ENCODE measurements around the gene IGF1.

IGF1 gene

GRCh38 chr12:102465762-102466560 is 14.4 kb downstream of the IGF1 start:
- no peak overlapping the region for H4K91ac ChIP-seq (ENCODE audit: low read depth, low read length, poor library complexity)
- no CpG with 5 or more reads among the region's 9 CpGs for WGBS, 2 donors (ENCODE audit: extremely low coverage in 2 of 2, insufficient read length in 2 of 2, insufficient replicate concordance in 1 of 2)
- no peaks in the 10 kb centered on the region for H3K9me3 ChIP-seq (replicated peaks in 1 of 2; ENCODE audit: control insufficient read depth in 2 of 2, insufficient read depth in 1 of 2, low read depth in 1 of 2, low read length in 2 of 2)
- no peak overlapping the region for H3K23ac ChIP-seq (ENCODE audit: low read depth, low read length, poor library complexity)
- no peak overlapping the region for H3K27ac ChIP-seq (replicated peaks; ENCODE audit: low read length)
- DNase-seq (ENCODE audit: low spot score) = no peak
- H4K8ac ChIP-seq (ENCODE audit: low read depth, low read length) = no peak overlapping the region
- no peak overlapping the region for H2AFZ ChIP-seq (ENCODE audit: low read length)
- H3K14ac ChIP-seq (ENCODE audit: low read length) = no peak overlapping the region
- no peaks in the 10 kb centered on the region for H3K27me3 ChIP-seq (ENCODE audit: control insufficient read depth in 3 of 3, insufficient read depth in 3 of 3, low read depth in 1 of 3, low read length in 3 of 3)
- H3K79me1 ChIP-seq (ENCODE audit: low read depth, low read length) = no peaks in the 10 kb centered on the region
- no peak overlapping the region for H3K4me2 ChIP-seq (ENCODE audit: insufficient read depth, low read length, poor library complexity, severe bottlenecking)
- H2BK120ac ChIP-seq (ENCODE audit: low read depth, low read length) = no peak overlapping the region
- H3K9ac ChIP-seq (ENCODE audit: low read depth, low read length, poor library complexity) = no peak overlapping the region
- no peak overlapping the region for H3K4me3 ChIP-seq (ENCODE audit: low read length in 2 of 2)
- no peak overlapping the region for H2BK15ac ChIP-seq (ENCODE audit: low read length)
- H2AK5ac ChIP-seq (ENCODE audit: low read depth, low read length) = no peak overlapping the region
- H3K36me3 ChIP-seq (replicated peaks in 1 of 2; ENCODE audit: control insufficient read depth in 2 of 2, insufficient read depth in 2 of 2, low read length in 2 of 2) = no peaks in the 10 kb centered on the region
- no peak overlapping the region for H3K4ac ChIP-seq (ENCODE audit: low read length)
- no peak overlapping the region for H2BK5ac ChIP-seq (ENCODE audit: low read length)
- no peak overlapping the region for H2BK12ac ChIP-seq (ENCODE audit: low read length)
- H3K18ac ChIP-seq (ENCODE audit: low read length) = no peak overlapping the region
- H3K4me1 ChIP-seq (ENCODE audit: control insufficient read depth in 2 of 2, insufficient read depth in 1 of 2, low read depth in 1 of 2, low read length in 2 of 2) = no peaks in the 10 kb centered on the region

GRCh38 chr12:102463659-102464249 is 16.6 kb downstream of the IGF1 start:
- Histone ChIP-seq H3K14ac (ENCODE audit: low read length) (no peak overlapping the region), H3K27ac (replicated peaks; ENCODE audit: low read length) (no peak overlapping the region), H2AFZ (ENCODE audit: low read length) (no peak overlapping the region), H2BK12ac (ENCODE audit: low read length) (no peak overlapping the region), H2BK15ac (ENCODE audit: low read length) (no peak overlapping the region), H4K91ac (ENCODE audit: low read depth, low read length, poor library complexity) (no peak overlapping the region), H4K8ac (ENCODE audit: low read depth, low read length) (no peak overlapping the region), H3K4me2 (ENCODE audit: insufficient read depth, low read length, poor library complexity, severe bottlenecking) (no peak overlapping the region), H2BK5ac (ENCODE audit: low read length) (no peak overlapping the region), H3K27me3 (ENCODE audit: control insufficient read depth in 3 of 3, insufficient read depth in 3 of 3, low read depth in 1 of 3, low read length in 3 of 3) (no peaks in the 10 kb centered on the region), H3K23ac (ENCODE audit: low read depth, low read length, poor library complexity) (no peak overlapping the region), H3K4me3 (ENCODE audit: low read length in 2 of 2) (no peak overlapping the region), H3K4me1 (ENCODE audit: control insufficient read depth in 2 of 2, insufficient read depth in 1 of 2, low read depth in 1 of 2, low read length in 2 of 2) (no peaks in the 10 kb centered on the region), H3K9ac (ENCODE audit: low read depth, low read length, poor library complexity) (no peak overlapping the region), H2AK5ac (ENCODE audit: low read depth, low read length) (no peak overlapping the region), H2BK120ac (ENCODE audit: low read depth, low read length) (no peak overlapping the region), H3K4ac (ENCODE audit: low read length) (no peak overlapping the region), H3K36me3 (replicated peaks in 1 of 2; ENCODE audit: control insufficient read depth in 2 of 2, insufficient read depth in 2 of 2, low read length in 2 of 2) (no peaks in the 10 kb centered on the region), H3K18ac (ENCODE audit: low read length) (no peak overlapping the region), H3K79me1 (ENCODE audit: low read depth, low read length) (no peaks in the 10 kb centered on the region), H3K9me3 (replicated peaks in 1 of 2; ENCODE audit: control insufficient read depth in 2 of 2, insufficient read depth in 1 of 2, low read depth in 1 of 2, low read length in 2 of 2) (no peaks in the 10 kb centered on the region)
- no CpG with 5 or more reads among the region's 2 CpGs for WGBS, 2 donors (ENCODE audit: extremely low coverage in 2 of 2, insufficient read length in 2 of 2, insufficient replicate concordance in 1 of 2)
- no peak for DNase-seq (ENCODE audit: low spot score)

- Histone ChIP-seq H3K4me1 (ENCODE audit: control insufficient read depth in 2 of 2, insufficient read depth in 1 of 2, low read depth in 1 of 2, low read length in 2 of 2) (no peaks in the 10 kb centered on the region), H2AFZ (ENCODE audit: low read length) (no peak overlapping the region), H2BK5ac (ENCODE audit: low read length) (no peak overlapping the region), H3K23ac (ENCODE audit: low read depth, low read length, poor library complexity) (no peak overlapping the region), H3K27me3 (ENCODE audit: control insufficient read depth in 3 of 3, insufficient read depth in 3 of 3, low read depth in 1 of 3, low read length in 3 of 3) (no peaks in the 10 kb centered on the region), H3K4ac (ENCODE audit: low read length) (no peak overlapping the region), H3K9me3 (replicated peaks in 1 of 2; ENCODE audit: control insufficient read depth in 2 of 2, insufficient read depth in 1 of 2, low read depth in 1 of 2, low read length in 2 of 2) (no peaks in the 10 kb centered on the region), H2BK12ac (ENCODE audit: low read length) (no peak overlapping the region), H2BK120ac (ENCODE audit: low read depth, low read length) (no peak overlapping the region), H3K18ac (ENCODE audit: low read length) (no peak overlapping the region), H3K27ac (replicated peaks; ENCODE audit: low read length) (no peak overlapping the region), H2AK5ac (ENCODE audit: low read depth, low read length) (no peak overlapping the region), H4K8ac (ENCODE audit: low read depth, low read length) (no peak overlapping the region), H3K9ac (ENCODE audit: low read depth, low read length, poor library complexity) (no peak overlapping the region), H2BK15ac (ENCODE audit: low read length) (no peak overlapping the region), H3K14ac (ENCODE audit: low read length) (no peak overlapping the region), H4K91ac (ENCODE audit: low read depth, low read length, poor library complexity) (no peak overlapping the region), H3K36me3 (replicated peaks in 1 of 2; ENCODE audit: control insufficient read depth in 2 of 2, insufficient read depth in 2 of 2, low read length in 2 of 2) (no peaks in the 10 kb centered on the region), H3K4me2 (ENCODE audit: insufficient read depth, low read length, poor library complexity, severe bottlenecking) (no peak overlapping the region), H3K4me3 (ENCODE audit: low read length in 2 of 2) (no peak overlapping the region), H3K79me1 (ENCODE audit: low read depth, low read length) (no peaks in the 10 kb centered on the region)
- no CpG with 5 or more reads among the region's 8 CpGs for WGBS, 2 donors (ENCODE audit: extremely low coverage in 2 of 2, insufficient read length in 2 of 2, insufficient replicate concordance in 1 of 2)
- no peak for DNase-seq (ENCODE audit: low spot score)
Measured at GRCh38 chr12:102462795-102463465, 17.4 kb downstream of the IGF1 start.

- Histone ChIP-seq H2BK120ac (ENCODE audit: low read depth, low read length) (no peak overlapping the region), H3K4me1 (ENCODE audit: control insufficient read depth in 2 of 2, insufficient read depth in 1 of 2, low read depth in 1 of 2, low read length in 2 of 2) (no peaks in the 10 kb centered on the region), H3K4me3 (ENCODE audit: low read length in 2 of 2) (no peak overlapping the region), H3K4me2 (ENCODE audit: insufficient read depth, low read length, poor library complexity, severe bottlenecking) (no peak overlapping the region), H2AK5ac (ENCODE audit: low read depth, low read length) (no peak overlapping the region), H3K27ac (replicated peaks; ENCODE audit: low read length) (no peak overlapping the region), H3K36me3 (replicated peaks in 1 of 2; ENCODE audit: control insufficient read depth in 2 of 2, insufficient read depth in 2 of 2, low read length in 2 of 2) (no peaks in the 10 kb centered on the region), H3K23ac (ENCODE audit: low read depth, low read length, poor library complexity) (no peak overlapping the region), H3K9me3 (replicated peaks in 1 of 2; ENCODE audit: control insufficient read depth in 2 of 2, insufficient read depth in 1 of 2, low read depth in 1 of 2, low read length in 2 of 2) (no peaks in the 10 kb centered on the region), H3K79me1 (ENCODE audit: low read depth, low read length) (no peaks in the 10 kb centered on the region), H2BK15ac (ENCODE audit: low read length) (no peak overlapping the region), H3K27me3 (ENCODE audit: control insufficient read depth in 3 of 3, insufficient read depth in 3 of 3, low read depth in 1 of 3, low read length in 3 of 3) (no peaks in the 10 kb centered on the region), H4K8ac (ENCODE audit: low read depth, low read length) (no peak overlapping the region), H3K9ac (ENCODE audit: low read depth, low read length, poor library complexity) (no peak overlapping the region), H3K18ac (ENCODE audit: low read length) (no peak overlapping the region), H3K14ac (ENCODE audit: low read length) (no peak overlapping the region), H4K91ac (ENCODE audit: low read depth, low read length, poor library complexity) (no peak overlapping the region), H2BK5ac (ENCODE audit: low read length) (no peak overlapping the region), H2AFZ (ENCODE audit: low read length) (no peak overlapping the region), H3K4ac (ENCODE audit: low read length) (no peak overlapping the region), H2BK12ac (ENCODE audit: low read length) (no peak overlapping the region)
- no peak for DNase-seq (ENCODE audit: low spot score)
- no CpG with 5 or more reads among the region's 1 CpG for WGBS, 2 donors (ENCODE audit: extremely low coverage in 2 of 2, insufficient read length in 2 of 2, insufficient replicate concordance in 1 of 2)
Measured at GRCh38 chr12:102462386-102462785, 18.0 kb downstream of the IGF1 start.
